ENCODE measurements around the gene GLYR1. TPM values are rescaled to one million over a fixed set of nuclear protein-coding genes. Genes with fewer than 3 reads are reported as not detected.

The GLYR1 gene
- total RNA-seq, 1 experiment from 2014 or later = 111 TPM

- TF ChIP-seq POLR2AphosphoS5 (IDR thresholded peaks at IDR 0.05; ENCODE audit: low read depth, low read length) (no peak), SIN3A (IDR thresholded peaks at IDR 0.05; ENCODE audit: borderline replicate concordance, insufficient read depth, low read depth, low read length) (no peak), TCF7L2 (IDR thresholded peaks at IDR 0.05; ENCODE audit: low read depth, low read length) (no peak), CTCF (IDR thresholded peaks at IDR 0.05) (no peak), REST (IDR thresholded peaks at IDR 0.05; ENCODE audit: insufficient read depth in 1 of 2, low read depth in 2 of 2, low read length in 1 of 2) (no peak)
- intact Hi-C loops (cut with micrococcal nuclease; ENCODE audit: unreplicated experiment) = no loop called here
- POLR2A ChIA-PET = no interaction called here
- DNase-seq (ENCODE audit: low read depth, low spot score) (no peak), ATAC-seq (no peak)
- Histone ChIP-seq H3K9me3 (ENCODE audit: control insufficient read depth, insufficient read depth, low read depth, low read length) (no peaks in the 10 kb centered on the region), H3K4me1 (ENCODE audit: control insufficient read depth, insufficient read depth, low read length) (no peaks in the 10 kb centered on the region), H3K36me3 (ENCODE audit: control insufficient read depth, insufficient read depth, low read length) (peaks cover 12% of the 10 kb centered on the region), H3K27me3 (ENCODE audit: control insufficient read depth, insufficient read depth, low read length) (no peaks in the 10 kb centered on the region), H3K4me3 (ENCODE audit: low read depth in 2 of 2, low read length in 2 of 2) (no peak overlapping the region), H3K27ac (ENCODE audit: low read length) (no peak overlapping the region)
- BruUV-seq (replicated peaks) = no TSS peak
- in situ Hi-C loops (cut with HindIII; ENCODE audit: low pct_unique_long_range_greater_than_20kb, low sequenced_read_pairs) = loop anchor here (10.0 kb wide), 1 partner anchor 51 kb away; no protein-coding TSS in a partner anchor
- CTCF ChIA-PET = no interaction called here
These were observed 33.7 kb downstream of the GLYR1 start for GRCh38 chr16:4813251-4814003.

GRCh38 chr16:4811773-4812172 is 35.3 kb downstream of the GLYR1 start:
- intact Hi-C loops (cut with micrococcal nuclease; ENCODE audit: unreplicated experiment) = no loop called here
- DNase-seq (ENCODE audit: low read depth, low spot score) (no peak), ATAC-seq (peak; percentile 51)
- in situ Hi-C loops (cut with HindIII; ENCODE audit: low pct_unique_long_range_greater_than_20kb, low sequenced_read_pairs) = loop anchor here (10.0 kb wide), 1 partner anchor 53 kb away; no protein-coding TSS in a partner anchor
- H3K27ac ChIP-seq (ENCODE audit: low read length) = no peak overlapping the region
- ChIA-PET POLR2A (interaction anchor here (0.7 kb wide), 1 partner anchor 13 kb away, joined by 4 read pairs; no protein-coding TSS in a partner anchor), CTCF (no interaction called here)
- BruUV-seq (replicated peaks) = no TSS peak
- H3K4me1 ChIP-seq (ENCODE audit: control insufficient read depth, insufficient read depth, low read length) = no peaks in the 10 kb centered on the region
- TF ChIP-seq POLR2AphosphoS5 (IDR thresholded peaks at IDR 0.05; ENCODE audit: low read depth, low read length) (no peak), CTCF (IDR thresholded peaks at IDR 0.05) (no peak), SIN3A (IDR thresholded peaks at IDR 0.05; ENCODE audit: borderline replicate concordance, insufficient read depth, low read depth, low read length) (no peak), REST (IDR thresholded peaks at IDR 0.05; ENCODE audit: insufficient read depth in 1 of 2, low read depth in 2 of 2, low read length in 1 of 2) (no peak), TCF7L2 (IDR thresholded peaks at IDR 0.05; ENCODE audit: low read depth, low read length) (no peak)
- H3K27me3 ChIP-seq (ENCODE audit: control insufficient read depth, insufficient read depth, low read length) = no peaks in the 10 kb centered on the region
- no peaks in the 10 kb centered on the region for H3K9me3 ChIP-seq (ENCODE audit: control insufficient read depth, insufficient read depth, low read depth, low read length)
- peaks cover 12% of the 10 kb centered on the region for H3K36me3 ChIP-seq (ENCODE audit: control insufficient read depth, insufficient read depth, low read length)
- H3K4me3 ChIP-seq (ENCODE audit: low read depth in 2 of 2, low read length in 2 of 2) = no peak overlapping the region
